NB4 (cell line): ENCODE measurements around the gene SND1.

Source experiments
- DNase-seq: peaks from one replicate; pipeline ENCODE4 v3.0.0; 2010; ENCODE audit warnings: low read depth
- H3K4me3 ChIP-seq: one replicate; pipeline ENCODE4 v1.5.1; 2011; ENCODE audit warnings: mild to moderate bottlenecking, low read depth, low read length, moderate library complexity
- CTCF ChIP-seq: IDR thresholded peaks from one replicate; pipeline ENCODE4 v1.5.1; 2012; ENCODE audit warnings: low read depth, low read length
- MAX ChIP-seq: IDR thresholded peaks from 2 replicates; pipeline ENCODE4 v1.6.1; 2011; ENCODE audit warnings: low read depth, low read length
- MYC ChIP-seq: IDR thresholded peaks from 2 replicates; pipeline ENCODE4 v1.6.1; 2011; ENCODE audit warnings: low read depth, low read length
- POLR2A ChIP-seq: IDR thresholded peaks from 2 replicates; pipeline ENCODE4 v1.6.1; 2011; ENCODE audit warnings: mild to moderate bottlenecking; ENCODE audit not compliant: insufficient read length; ENCODE audit errors: extremely low read depth

Gene SND1

GRCh38 chr7:128017460-128017859 is 365.5 kb downstream of the SND1 start:
- no peak for DNase-seq
- TF ChIP-seq CTCF: no peak
- TF ChIP-seq MAX: no peak
- TF ChIP-seq POLR2A: no peak
- no peak for TF ChIP-seq MYC
- H3K4me3 ChIP-seq: no peak overlapping the region

- TF ChIP-seq POLR2A: no peak
- TF ChIP-seq MAX: no peak
- TF ChIP-seq CTCF: no peak
- TF ChIP-seq MYC: no peak
- no peak overlapping the region for H3K4me3 ChIP-seq
- DNase-seq: no peak
These were observed 366.2 kb downstream of the SND1 start for GRCh38 chr7:128017862-128018845.

GRCh38 chr7:128019288-128019687 is 367.3 kb downstream of the SND1 start:
- H3K4me3 ChIP-seq: no peak overlapping the region
- no peak for TF ChIP-seq CTCF
- TF ChIP-seq MAX: no peak
- TF ChIP-seq POLR2A: no peak
- TF ChIP-seq MYC: no peak
- DNase-seq: no peak

- TF ChIP-seq MYC: no peak
- peak; percentile 89 for TF ChIP-seq CTCF
- H3K4me3 ChIP-seq: no peak overlapping the region
- peak; percentile 69 for DNase-seq
These were observed 368.2 kb downstream of the SND1 start for GRCh38 chr7:128020159-128020558.

GRCh38 chr7:128021366-128021765 is 369.4 kb downstream of the SND1 start:
- no peak overlapping the region for H3K4me3 ChIP-seq

More at GRCh38 chr7:128021366-128021765, 369.4 kb downstream of the SND1 start:
- no peak for DNase-seq
- TF ChIP-seq MYC (no peak), MAX (no peak), CTCF (no peak), POLR2A (no peak)
